PC-3 (cell line): ENCODE results near the gene ADAMTS6. TPM values are rescaled to one million over a fixed set of nuclear protein-coding genes. Genes with fewer than 3 reads are reported as not detected.

Experiments
- ATAC-seq: fragments of 200-7000 bp; cut with Tn5 transposase; 2 replicates; pipeline ENCODE4 v1.9.1; 2020; ENCODE audit warnings: mild to moderate bottlenecking, moderate library complexity
- BruUV-seq: library from RNA; stranded (reverse); fragments of 400-500 nt; replicated peaks from 2 replicates; lab custom pipeline; 2021; lab: Mats Ljungman, UMichigan
- CTCF ChIA-PET: fragments of 300-600 bp; sonication (Branson Sonifier 250); formaldehyde crosslinking; loops from one replicate; lab custom pipeline; 2022; ENCODE audit warnings: antibody characterized with exemption; lab: Charles Lee
- POLR2A ChIA-PET: fragments of 300-600 bp; sonication (Branson Sonifier 250); formaldehyde crosslinking; loops from one replicate; lab custom pipeline; 2022; ENCODE audit warnings: antibody characterized with exemption; ENCODE audit not compliant: unreplicated experiment; lab: Charles Lee
- DNase-seq: peaks from one replicate; pipeline ENCODE4 v3.0.0-alpha.2; 2015
- H2AFZ ChIP-seq: fragments of 300-600 bp; sonication (generic); 2 replicates; pipeline ENCODE4 v1.6.0; 2016; ENCODE audit warnings: antibody characterized with exemption, low read length
- H3F3A ChIP-seq: fragments of 300-600 bp; sonication (generic); one replicate; pipeline ENCODE4 v1.6.0; 2017; ENCODE audit warnings: antibody characterized with exemption, low read length, control low read depth, mild to moderate bottlenecking; ENCODE audit not compliant: unreplicated experiment
- H3K27ac ChIP-seq: fragments of 300-600 bp; sonication (generic); 2 replicates; pipeline ENCODE4 v1.5.1; 2016; ENCODE audit warnings: mild to moderate bottlenecking, low read length
- H3K27me3 ChIP-seq: fragments of 300-600 bp; sonication (generic); 2 replicates; pipeline ENCODE4 v1.6.1; 2016; ENCODE audit warnings: low read length, mixed read lengths
- H3K36me3 ChIP-seq: fragments of 300-600 bp; sonication (generic); 2 replicates; pipeline ENCODE4 v1.6.1; 2016; ENCODE audit warnings: low read depth, mixed run types, low read length, mixed read lengths
- H3K4me1 ChIP-seq: fragments of 300-600 bp; sonication (generic); 2 replicates; pipeline ENCODE4 v1.5.1; 2016; ENCODE audit warnings: low read length; ENCODE audit not compliant: insufficient read depth
- H3K4me2 ChIP-seq: fragments of 300-600 bp; sonication (generic); 2 replicates; pipeline ENCODE4 v1.6.0; 2016; ENCODE audit warnings: low read length
- H3K4me3 ChIP-seq: fragments of 300-600 bp; sonication (generic); 2 replicates; pipeline ENCODE4 v1.5.1; 2016; ENCODE audit warnings: mild to moderate bottlenecking, low read length, mixed read lengths
- H3K79me2 ChIP-seq: fragments of 300-600 bp; sonication (generic); 2 replicates; pipeline ENCODE4 v1.6.1; 2017; ENCODE audit warnings: low read length, mixed read lengths
- H3K9ac ChIP-seq: fragments of 300-600 bp; sonication (generic); 2 replicates; pipeline ENCODE4 v1.6.0; 2016; ENCODE audit warnings: mild to moderate bottlenecking, low read length
- H3K9me2 ChIP-seq: fragments of 300-600 bp; sonication (generic); replicated peaks from 2 replicates; pipeline ENCODE4 v1.6.1; 2016; ENCODE audit warnings: mixed run types, low read length, mixed read lengths
- H3K9me3 ChIP-seq: fragments of 300-600 bp; sonication (generic); 2 replicates; pipeline ENCODE4 v1.6.1; 2016; ENCODE audit warnings: low read length, mixed read lengths
- H4K20me1 ChIP-seq: fragments of 300-600 bp; sonication (generic); 2 replicates; pipeline ENCODE4 v1.6.1; 2016; ENCODE audit warnings: low read length, mixed read lengths
- EZH2 ChIP-seq: fragments of 300-600 bp; sonication (generic); IDR thresholded peaks from one replicate; pipeline ENCODE4 v1.6.1; 2017; ENCODE audit warnings: antibody characterized with exemption, mild to moderate bottlenecking, low read length; ENCODE audit not compliant: unreplicated experiment
- EZH2phosphoT487 ChIP-seq: fragments of 300-600 bp; sonication (generic); IDR thresholded peaks from 2 replicates; pipeline ENCODE4 v1.6.1; 2018; ENCODE audit warnings: mild to moderate bottlenecking, antibody characterized with exemption, low read length, borderline replicate concordance
- intact Hi-C: fragments of 100-400 bp; cut with micrococcal nuclease; formaldehyde crosslinking; loops from 2 replicates; pipeline ENCODE4 v1.9.0; 2023
- total RNA-seq: library from RNA; depleted of rRNA; stranded (reverse); fragments of >200 nt; gene quantifications from 2 replicates; pipeline ENCODE4 v1.2.3, GENCODE V29; 2014
- TF ChIP-seq, protein P1 (sequence below): fragments of 300-600 bp; sonication (generic); conservative IDR thresholded peaks from 2 replicates; pipeline ENCODE4 v1.5.1; 2017; ENCODE audit warnings: antibody characterized with exemption, low read depth, mild to moderate bottlenecking, low read length

Gene ADAMTS6
- total RNA-seq, 1 experiment from 2014 or later = 1.7 TPM

- TF ChIP-seq EZH2phosphoT487 (no peak), EZH2 (no peak)
- TF ChIP-seq, protein P1, sequence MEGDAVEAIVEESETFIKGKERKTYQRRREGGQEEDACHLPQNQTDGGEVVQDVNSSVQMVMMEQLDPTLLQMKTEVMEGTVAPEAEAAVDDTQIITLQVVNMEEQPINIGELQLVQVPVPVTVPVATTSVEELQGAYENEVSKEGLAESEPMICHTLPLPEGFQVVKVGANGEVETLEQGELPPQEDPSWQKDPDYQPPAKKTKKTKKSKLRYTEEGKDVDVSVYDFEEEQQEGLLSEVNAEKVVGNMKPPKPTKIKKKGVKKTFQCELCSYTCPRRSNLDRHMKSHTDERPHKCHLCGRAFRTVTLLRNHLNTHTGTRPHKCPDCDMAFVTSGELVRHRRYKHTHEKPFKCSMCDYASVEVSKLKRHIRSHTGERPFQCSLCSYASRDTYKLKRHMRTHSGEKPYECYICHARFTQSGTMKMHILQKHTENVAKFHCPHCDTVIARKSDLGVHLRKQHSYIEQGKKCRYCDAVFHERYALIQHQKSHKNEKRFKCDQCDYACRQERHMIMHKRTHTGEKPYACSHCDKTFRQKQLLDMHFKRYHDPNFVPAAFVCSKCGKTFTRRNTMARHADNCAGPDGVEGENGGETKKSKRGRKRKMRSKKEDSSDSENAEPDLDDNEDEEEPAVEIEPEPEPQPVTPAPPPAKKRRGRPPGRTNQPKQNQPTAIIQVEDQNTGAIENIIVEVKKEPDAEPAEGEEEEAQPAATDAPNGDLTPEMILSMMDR = no peak
- CTCF ChIA-PET = no interaction called here
Measured at GRCh38 chr5:65203746-65204145, 278.0 kb downstream of the ADAMTS6 start.

GRCh38 chr5:65199993-65200675, 281.6 kb downstream of the ADAMTS6 start:
- intact Hi-C loops = loop anchor here (5.0 to 10.0 kb wide), 2 partner anchors 98 to 385 kb away; no protein-coding TSS in a partner anchor
- Histone ChIP-seq H3K36me3 (peaks cover 6% of the 10 kb centered on the region; the same call in 1 of the 2 replicates), H3K27ac (peak overlapping the region; percentile 74), H3K4me1 (peaks cover 67% of the 10 kb centered on the region), H3K27me3 (no peaks in the 10 kb centered on the region), H3K79me2 (0 out of 2 replicates have a peak, but pooled peaks cover 4% of the 10 kb centered on the region), H3K9ac (no peak overlapping the region), H3K9me3 (no peaks in the 10 kb centered on the region), H4K20me1 (no peaks in the 10 kb centered on the region), H3F3A (peaks cover 4% of the 10 kb centered on the region), H3K4me2 (peak overlapping the region; percentile 81; the same call in 1 of the 2 replicates), H2AFZ (0 out of 2 replicates have a peak overlapping the region, but pooled peaks have one; percentile 45), H3K4me3 (no peak overlapping the region), H3K9me2 (no peaks in the 10 kb centered on the region)
- TF ChIP-seq EZH2 (no peak), EZH2phosphoT487 (no peak)
- TF ChIP-seq, protein P1 = no peak
- ATAC-seq = no peak
- ChIA-PET POLR2A (no interaction called here), CTCF (no interaction called here)
- no TSS peak for BruUV-seq
- DNase-seq = peak; percentile 51

More at GRCh38 chr5:65203746-65204145, 278.0 kb downstream of the ADAMTS6 start:
- Histone ChIP-seq H3F3A (peaks cover 9% of the 10 kb centered on the region), H4K20me1 (no peaks in the 10 kb centered on the region), H3K9me2 (no peaks in the 10 kb centered on the region), H3K27ac (peak overlapping the region; percentile 33), H3K4me3 (no peak overlapping the region), H3K9ac (no peak overlapping the region), H3K27me3 (no peaks in the 10 kb centered on the region), H3K79me2 (no peaks in the 10 kb centered on the region), H3K4me2 (peak overlapping the region; percentile 46), H3K9me3 (no peaks in the 10 kb centered on the region), H2AFZ (no peak overlapping the region), H3K36me3 (no peaks in the 10 kb centered on the region; the same call in 1 of the 2 replicates), H3K4me1 (peaks cover 54% of the 10 kb centered on the region)
- POLR2A ChIA-PET = no interaction called here
- intact Hi-C loops = loop anchor here (10.0 kb wide), 1 partner anchor 389 kb away; no protein-coding TSS in a partner anchor
- DNase-seq (peak; percentile 78), ATAC-seq (peak; percentile 56)
- no TSS peak for BruUV-seq
